Glutamatergic neuron (in vitro differentiated cells): ENCODE results near the gene GNG7. TPM values are rescaled to one million over a fixed set of nuclear protein-coding genes. Genes with fewer than 3 reads are reported as not detected.

Experiments
- DNase-seq: peaks from one replicate; pipeline ENCODE4 v3.0.0; 2022
- H3K27ac Mint-ChIP-seq: one replicate; pipeline ENCODE4 v1.8.0; 2020; ENCODE audit warnings: mild to moderate bottlenecking, mixed read lengths, inconsistent platforms; ENCODE audit not compliant: unreplicated experiment
- H3K27me3 Mint-ChIP-seq: one replicate; pipeline ENCODE4 v1.8.0; 2020; ENCODE audit warnings: mild to moderate bottlenecking, moderate library complexity, mixed read lengths, inconsistent platforms; ENCODE audit not compliant: unreplicated experiment
- H3K36me3 Mint-ChIP-seq: one replicate; pipeline ENCODE4 v1.8.0; 2020; ENCODE audit warnings: mild to moderate bottlenecking, mixed read lengths, inconsistent platforms; ENCODE audit not compliant: unreplicated experiment
- H3K4me1 Mint-ChIP-seq: one replicate; pipeline ENCODE4 v1.8.0; 2020; ENCODE audit warnings: mild to moderate bottlenecking, low read depth, mixed read lengths, inconsistent platforms; ENCODE audit not compliant: unreplicated experiment
- H3K4me3 Mint-ChIP-seq: one replicate; pipeline ENCODE4 v1.8.0; 2020; ENCODE audit warnings: mild to moderate bottlenecking, mixed read lengths, inconsistent platforms; ENCODE audit not compliant: unreplicated experiment
- H3K9me3 Mint-ChIP-seq: one replicate; pipeline ENCODE4 v1.8.0; 2020; ENCODE audit warnings: mild to moderate bottlenecking, moderate library complexity, mixed read lengths, inconsistent platforms; ENCODE audit not compliant: unreplicated experiment
- total RNA-seq: library from RNA; stranded (reverse); fragmentation: NEBNext Ultra II Directional; extraction: Animal tissue kit (Norgen Biotek cat#: 25700); gene quantifications from one replicate; pipeline ENCODE4 v1.2.1, GENCODE V29; 2021; ENCODE audit not compliant: unreplicated experiment
- TF ChIP-seq, protein P1 (sequence below): fragments of 200-600 bp; sonication (generic); IDR thresholded peaks from one replicate; pipeline ENCODE4 v1.5.0; 2021; ENCODE audit not compliant: partially characterized antibody, unreplicated experiment

The GNG7 gene
- total RNA-seq, 1 donor from 2014 or later = 8.0 TPM

DNA sequence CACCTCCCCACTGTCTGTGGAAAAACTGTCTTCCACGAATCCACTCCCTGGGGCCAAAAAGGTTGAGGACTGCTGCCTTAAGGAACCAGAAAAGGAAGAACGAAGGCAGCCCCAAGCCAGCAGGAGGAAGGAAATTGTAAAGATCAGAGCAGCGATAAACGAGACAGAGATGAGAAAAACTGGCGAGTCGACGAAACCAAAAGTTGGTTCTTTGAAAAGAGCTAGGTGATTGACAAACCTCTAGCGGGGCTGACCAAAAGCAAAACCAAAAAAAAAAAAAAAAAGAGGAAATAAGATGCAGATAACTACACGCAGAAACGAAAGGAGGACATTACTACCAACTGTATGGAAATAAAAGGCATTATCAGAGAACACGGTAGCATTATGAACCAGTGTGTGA lies 149.6 kb downstream of the GNG7 start:
- Mint-ChIP-seq H3K4me3 (no peak overlapping the region), H3K36me3 (no peaks in the 10 kb centered on the region), H3K9me3 (peaks cover 8% of the 10 kb centered on the region), H3K4me1 (peaks cover 13% of the 10 kb centered on the region), H3K27me3 (peaks cover 11% of the 10 kb centered on the region), H3K27ac (no peak overlapping the region)
- TF ChIP-seq, protein P1, sequence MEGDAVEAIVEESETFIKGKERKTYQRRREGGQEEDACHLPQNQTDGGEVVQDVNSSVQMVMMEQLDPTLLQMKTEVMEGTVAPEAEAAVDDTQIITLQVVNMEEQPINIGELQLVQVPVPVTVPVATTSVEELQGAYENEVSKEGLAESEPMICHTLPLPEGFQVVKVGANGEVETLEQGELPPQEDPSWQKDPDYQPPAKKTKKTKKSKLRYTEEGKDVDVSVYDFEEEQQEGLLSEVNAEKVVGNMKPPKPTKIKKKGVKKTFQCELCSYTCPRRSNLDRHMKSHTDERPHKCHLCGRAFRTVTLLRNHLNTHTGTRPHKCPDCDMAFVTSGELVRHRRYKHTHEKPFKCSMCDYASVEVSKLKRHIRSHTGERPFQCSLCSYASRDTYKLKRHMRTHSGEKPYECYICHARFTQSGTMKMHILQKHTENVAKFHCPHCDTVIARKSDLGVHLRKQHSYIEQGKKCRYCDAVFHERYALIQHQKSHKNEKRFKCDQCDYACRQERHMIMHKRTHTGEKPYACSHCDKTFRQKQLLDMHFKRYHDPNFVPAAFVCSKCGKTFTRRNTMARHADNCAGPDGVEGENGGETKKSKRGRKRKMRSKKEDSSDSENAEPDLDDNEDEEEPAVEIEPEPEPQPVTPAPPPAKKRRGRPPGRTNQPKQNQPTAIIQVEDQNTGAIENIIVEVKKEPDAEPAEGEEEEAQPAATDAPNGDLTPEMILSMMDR = no peak
- DNase-seq = no peak

DNA sequence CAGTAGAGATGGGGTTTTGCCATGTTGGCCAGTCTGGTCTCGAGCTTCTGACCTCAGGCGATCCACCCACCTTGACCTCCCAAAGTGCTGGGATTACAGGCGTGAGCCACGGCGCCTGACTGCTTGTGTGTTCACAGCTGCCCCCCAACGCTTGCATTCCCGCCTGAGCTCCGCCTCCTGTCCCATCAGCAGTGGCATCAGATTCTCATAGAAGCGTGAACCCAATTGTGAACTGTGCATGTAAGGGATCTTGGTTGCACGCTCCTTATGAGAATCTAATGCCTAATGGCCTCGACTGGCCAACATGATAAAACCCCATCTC lies 150.7 kb downstream of the GNG7 start:
- H3K36me3 Mint-ChIP-seq = no peaks in the 10 kb centered on the region
- DNase-seq = no peak

DNA sequence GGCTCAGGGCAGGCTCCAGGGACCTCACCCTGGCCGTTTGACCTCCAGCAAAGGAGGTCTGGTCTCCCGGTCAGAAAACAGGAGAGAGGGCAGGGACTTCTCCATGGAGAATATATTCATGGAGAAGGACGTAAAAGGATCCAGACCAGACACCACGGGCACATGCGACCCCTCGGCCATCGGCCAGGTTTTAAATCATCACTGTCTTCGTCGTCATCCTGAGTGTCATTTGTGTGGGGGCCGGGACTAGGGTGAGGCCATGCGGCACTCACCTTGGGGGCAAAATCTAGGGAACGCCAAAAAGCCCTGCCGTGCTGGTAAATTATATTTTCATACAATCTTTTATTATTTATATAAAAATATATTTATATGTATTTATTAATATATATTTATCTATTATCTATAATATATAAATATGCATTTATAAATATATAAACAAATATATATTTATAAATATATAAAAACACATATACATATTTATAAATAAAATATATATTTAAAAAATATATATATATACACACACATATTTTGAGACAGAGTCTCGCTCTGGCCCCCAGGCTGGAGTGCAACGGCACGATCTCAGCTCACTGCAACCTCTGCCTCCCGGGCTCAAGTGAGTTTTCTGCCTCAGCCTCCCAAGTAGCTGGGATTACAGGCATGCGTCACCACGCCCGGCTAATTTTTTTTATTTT lies 151.2 kb downstream of the GNG7 start:
- Mint-ChIP-seq H3K4me1 (peaks cover 9% of the 10 kb centered on the region), H3K27ac (peak overlapping the region; percentile 78), H3K4me3 (no peak overlapping the region), H3K36me3 (no peaks in the 10 kb centered on the region), H3K9me3 (peaks cover 8% of the 10 kb centered on the region), H3K27me3 (peaks cover 12% of the 10 kb centered on the region)
- TF ChIP-seq, protein P1 = no peak
- DNase-seq = no peak

More for the DNA sequence above, 150.7 kb downstream of the GNG7 start:
- Mint-ChIP-seq H3K4me1 (peaks cover 9% of the 10 kb centered on the region), H3K27ac (no peak overlapping the region), H3K4me3 (no peak overlapping the region), H3K27me3 (peaks cover 12% of the 10 kb centered on the region), H3K9me3 (peaks cover 8% of the 10 kb centered on the region)
- TF ChIP-seq, protein P1 = no peak

DNA sequence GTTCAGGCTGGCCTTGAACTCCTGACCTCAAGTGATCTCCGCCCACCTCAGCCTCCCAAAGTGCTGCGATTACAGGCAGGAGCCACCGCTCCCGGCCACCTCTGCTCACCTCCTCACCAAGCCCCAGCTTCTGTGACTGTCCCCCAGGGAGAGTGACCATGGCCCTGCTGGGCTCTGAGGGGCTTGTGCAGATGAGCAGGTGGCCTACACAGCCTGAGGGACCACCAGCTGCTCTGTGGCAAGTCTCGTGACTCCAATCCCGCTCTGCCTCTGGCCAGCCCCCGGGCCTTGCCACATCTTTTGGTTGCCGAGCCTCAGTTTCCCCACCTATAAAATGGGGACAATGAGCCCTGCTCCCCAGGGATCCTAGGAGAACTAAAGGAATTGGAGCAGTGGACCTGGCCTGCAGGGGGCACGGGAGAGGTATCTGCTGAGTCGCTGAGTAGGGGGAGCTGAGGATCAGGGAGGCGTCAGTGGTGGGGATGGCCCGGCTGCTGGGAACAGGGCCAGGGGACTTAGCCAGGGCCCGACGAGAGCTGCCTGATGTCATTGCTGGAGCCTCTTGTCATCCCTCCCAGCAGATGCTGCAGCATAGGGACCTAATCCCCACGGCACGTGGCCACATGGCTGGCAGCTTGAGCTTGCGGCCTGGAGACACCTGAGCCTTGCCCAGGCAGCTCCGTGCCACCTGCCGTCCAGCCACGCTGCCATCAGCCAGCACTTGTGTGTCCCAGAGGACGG lies 151.9 kb downstream of the GNG7 start:
- H3K27me3 Mint-ChIP-seq = peaks cover 12% of the 10 kb centered on the region
- DNase-seq = peak; percentile 86
- TF ChIP-seq, protein P1 = no peak
- peaks cover 9% of the 10 kb centered on the region for H3K4me1 Mint-ChIP-seq
- H3K27ac Mint-ChIP-seq = peak overlapping the region; percentile 78
- H3K4me3 Mint-ChIP-seq = no peak overlapping the region
- peaks cover 9% of the 10 kb centered on the region for H3K9me3 Mint-ChIP-seq
- H3K36me3 Mint-ChIP-seq = no peaks in the 10 kb centered on the region

DNA sequence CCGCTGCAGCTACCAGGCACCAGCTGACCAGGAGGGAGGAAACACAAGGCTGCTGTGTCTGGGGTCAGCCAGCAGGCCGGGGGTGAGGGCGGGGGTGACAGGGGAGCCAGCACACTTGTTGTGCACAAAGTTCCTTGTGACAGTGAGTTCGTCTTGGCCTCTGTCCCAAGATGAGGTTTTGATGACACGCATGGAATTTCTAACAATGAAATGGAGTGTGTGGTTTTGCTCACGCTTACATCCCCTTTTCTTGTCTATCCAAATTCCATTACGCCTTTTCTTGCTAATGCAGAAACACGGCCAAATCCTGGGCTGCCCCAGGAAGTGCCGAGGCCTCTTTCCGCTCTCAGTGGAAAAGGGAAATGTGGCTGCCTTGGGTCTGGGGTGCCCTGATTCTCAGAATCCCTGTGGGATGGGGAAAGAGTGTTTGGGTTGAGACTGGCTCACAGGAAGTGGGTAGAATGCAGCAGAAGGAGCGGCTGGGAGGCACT lies 152.7 kb downstream of the GNG7 start:
- Mint-ChIP-seq H3K27me3 (peaks cover 12% of the 10 kb centered on the region), H3K27ac (no peak overlapping the region), H3K4me3 (no peak overlapping the region), H3K36me3 (no peaks in the 10 kb centered on the region), H3K4me1 (peaks cover 7% of the 10 kb centered on the region), H3K9me3 (peaks cover 9% of the 10 kb centered on the region)
- TF ChIP-seq, protein P1 = no peak
- no peak for DNase-seq
